ENCODE results near the gene COX5B.

- TF ChIP-seq POLR2A (IDR thresholded peaks at IDR 0.05) (no peak), CTCF (IDR thresholded peaks at IDR 0.05) (no peak)
Measured at GRCh38 chr2:97677480-97677879, 31.6 kb downstream of the COX5B start.

Measured in lower leg skin (tissue), 3 donors.